Brain pericyte (primary cell): ENCODE data around the gene DIS3L.
"Not testable (repeated sequence)": the region's sequence is repeated elsewhere in the genome, so short reads cannot be mapped to it uniquely, and the experiment has no call there.

Source experiments
- DNase-seq: peaks from one replicate; pipeline ENCODE4 v3.0.0-alpha.2; 2012; ENCODE audit warnings: low read depth, low spot score

The DIS3L gene

DNA sequence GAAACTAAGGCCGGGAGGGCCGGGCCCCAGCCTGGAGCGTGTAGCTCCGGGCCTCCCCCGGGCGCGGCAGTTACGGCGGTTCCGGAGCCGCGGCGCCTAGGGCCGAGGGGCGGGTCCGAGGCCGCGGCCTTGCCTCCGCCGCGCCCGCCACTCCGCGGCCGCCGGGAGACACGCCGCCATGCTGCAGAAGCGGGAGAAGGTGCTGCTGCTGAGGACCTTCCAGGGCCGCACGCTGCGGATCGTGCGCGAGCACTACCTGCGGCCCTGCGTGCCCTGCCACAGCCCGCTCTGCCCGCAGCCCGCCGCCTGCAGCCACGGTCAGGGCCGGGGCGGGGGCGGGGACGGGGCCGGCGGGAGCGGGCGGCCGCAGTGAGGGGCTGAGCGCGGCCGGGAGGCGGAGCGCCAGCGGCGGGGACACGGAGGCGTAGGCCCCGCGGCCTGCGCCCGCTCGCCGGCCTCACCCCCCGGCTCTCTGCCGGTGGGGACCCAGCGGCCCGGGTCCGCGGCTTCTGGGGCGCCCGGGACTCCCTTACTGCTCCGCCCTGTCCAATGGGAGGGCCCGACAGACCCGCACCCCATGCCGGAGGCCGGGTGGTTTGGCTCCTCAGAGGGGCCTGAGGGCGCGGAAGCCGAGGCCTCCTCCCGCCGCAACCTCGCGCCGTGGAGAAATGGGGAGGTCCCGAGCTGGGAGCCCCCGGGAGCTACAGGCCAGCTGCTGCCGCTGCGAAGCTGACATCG, at the start of gene DIS3L:
DIS3L (plus strand) TSS at position 150 of the 738 bp plus-strand sequence; CDS start at position 179, 29 bp downstream.
- no peak for DNase-seq

DNA sequence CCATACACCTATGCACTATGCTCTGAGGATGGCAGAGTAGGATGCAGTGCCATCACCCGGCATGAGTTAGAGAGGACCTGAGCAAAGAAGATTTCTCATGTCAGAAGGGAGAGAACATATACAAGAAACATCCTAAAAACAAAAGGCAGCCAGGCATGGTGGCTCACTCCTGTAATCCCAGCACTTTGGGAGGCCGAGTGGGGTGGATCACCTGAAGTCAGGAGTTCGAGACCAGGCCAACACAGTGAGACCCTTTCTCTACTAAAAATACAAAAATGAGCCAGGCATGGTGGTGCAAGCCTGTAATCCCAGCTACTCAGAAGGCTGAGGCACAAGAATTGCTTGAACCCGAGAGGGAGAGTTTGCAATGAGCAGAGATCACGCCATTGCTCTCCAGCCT, 47.5 kb upstream of the DIS3L start:
- not testable (repeated sequence) for DNase-seq

GRCh38 chr15:66246937-66247336, 46.4 kb upstream of the DIS3L start:
- DNase-seq: no peak

DNA sequence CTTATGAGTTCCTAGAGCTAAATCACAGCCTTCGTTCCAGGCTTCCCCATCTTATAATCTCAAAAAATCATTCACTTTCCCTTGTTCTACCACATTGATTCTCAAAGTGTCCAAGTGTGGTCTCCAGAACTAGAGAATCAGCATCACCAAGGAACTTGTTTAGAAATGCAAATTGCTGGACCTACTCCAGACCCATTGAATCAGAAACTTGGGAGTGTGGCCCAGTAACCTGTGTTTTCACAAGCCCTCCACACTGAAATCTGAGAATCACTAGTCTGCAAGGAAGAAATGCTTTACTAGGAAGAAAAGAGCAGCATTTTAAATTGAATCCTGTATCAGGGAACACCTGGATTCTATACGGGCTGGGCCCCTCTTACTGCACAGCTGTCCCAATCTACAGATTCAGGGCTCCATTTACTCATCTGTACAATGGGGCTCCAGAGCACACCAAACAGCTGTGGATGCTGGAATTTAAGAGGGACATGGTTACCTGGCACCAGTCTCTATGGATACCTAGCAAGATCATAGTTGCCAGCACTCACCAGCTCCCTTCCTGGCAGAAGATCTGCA, 43.7 kb upstream of the DIS3L start:
- DNase-seq: no peak

DNA sequence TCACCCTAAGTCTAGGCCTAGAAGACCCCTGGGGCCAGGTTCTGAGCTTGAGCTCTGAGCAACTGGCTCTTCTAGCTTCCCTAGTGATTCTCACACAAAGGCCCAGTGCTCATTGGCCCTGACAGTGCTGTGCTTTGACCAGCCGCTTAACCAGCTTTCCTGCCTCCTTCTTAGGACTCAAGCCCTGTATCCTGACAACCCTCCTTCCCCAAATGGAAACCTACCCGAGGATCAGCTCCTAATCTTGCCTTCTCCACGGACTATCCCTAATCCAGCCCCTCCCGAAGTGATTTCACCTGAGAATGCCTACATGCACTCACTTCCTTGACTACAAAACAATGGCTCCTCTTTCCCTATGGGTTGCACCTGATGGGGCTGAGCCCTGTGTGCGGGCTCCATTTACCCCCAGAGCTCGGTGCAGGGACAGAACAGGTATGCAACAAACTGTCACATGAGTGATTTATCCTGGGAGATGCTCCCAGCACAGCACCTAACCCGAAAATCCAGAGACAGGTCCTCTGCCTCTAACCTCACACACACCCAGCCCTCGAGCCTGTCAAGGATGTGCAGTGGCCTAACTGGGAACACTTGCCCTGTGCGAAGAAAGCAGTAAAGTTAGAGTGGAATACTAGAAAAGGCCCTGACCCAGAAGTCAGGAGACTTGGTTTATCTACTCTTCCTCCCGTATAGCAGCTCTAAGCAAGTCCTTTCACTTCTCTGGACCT, 42.1 kb upstream of the DIS3L start:
- no peak for DNase-seq

DNA sequence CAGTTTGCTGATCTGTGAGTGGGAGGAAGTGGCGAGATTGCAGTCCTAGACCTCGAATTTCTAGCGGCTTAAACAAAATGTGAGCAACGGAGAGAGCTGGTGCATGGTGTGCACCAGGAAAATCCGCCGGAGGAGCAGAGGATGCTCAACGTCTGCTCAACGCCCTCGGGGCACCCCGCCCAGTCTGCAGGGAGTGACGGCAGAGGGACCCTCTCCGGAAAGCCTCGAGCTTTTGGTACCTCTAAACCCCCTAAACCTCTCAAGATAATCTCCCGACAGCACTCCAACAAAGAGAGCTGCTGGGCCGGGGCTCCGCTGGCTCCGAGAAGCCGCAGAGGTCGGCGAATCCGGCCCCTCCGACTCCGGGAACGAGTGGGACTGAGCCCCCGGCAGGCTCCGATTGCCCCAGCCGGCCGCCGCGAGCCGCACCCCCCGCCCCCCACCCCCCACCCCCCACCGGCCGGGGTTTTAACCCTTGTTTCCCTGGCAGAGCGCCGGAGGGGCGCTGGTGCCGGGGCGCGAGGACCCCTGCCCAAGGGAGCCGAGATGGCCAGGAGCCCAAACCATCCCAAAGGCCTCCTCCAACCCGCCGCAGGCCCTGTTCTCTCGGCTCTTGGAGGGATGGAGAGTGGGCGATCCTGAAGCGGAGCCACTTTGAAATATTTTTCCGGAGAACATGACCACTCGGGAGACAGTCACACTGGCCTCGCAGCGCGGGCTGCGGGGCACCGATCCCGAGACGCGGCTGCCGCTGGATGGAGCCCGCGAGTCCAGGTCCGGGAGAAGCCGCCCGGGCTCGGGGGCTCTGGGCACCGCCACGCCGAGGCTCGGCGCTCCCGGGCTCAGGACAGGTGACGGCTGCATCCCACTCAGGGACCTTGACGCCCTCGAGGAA, 41.3 kb upstream of the DIS3L start:
- no peak for DNase-seq

DNA sequence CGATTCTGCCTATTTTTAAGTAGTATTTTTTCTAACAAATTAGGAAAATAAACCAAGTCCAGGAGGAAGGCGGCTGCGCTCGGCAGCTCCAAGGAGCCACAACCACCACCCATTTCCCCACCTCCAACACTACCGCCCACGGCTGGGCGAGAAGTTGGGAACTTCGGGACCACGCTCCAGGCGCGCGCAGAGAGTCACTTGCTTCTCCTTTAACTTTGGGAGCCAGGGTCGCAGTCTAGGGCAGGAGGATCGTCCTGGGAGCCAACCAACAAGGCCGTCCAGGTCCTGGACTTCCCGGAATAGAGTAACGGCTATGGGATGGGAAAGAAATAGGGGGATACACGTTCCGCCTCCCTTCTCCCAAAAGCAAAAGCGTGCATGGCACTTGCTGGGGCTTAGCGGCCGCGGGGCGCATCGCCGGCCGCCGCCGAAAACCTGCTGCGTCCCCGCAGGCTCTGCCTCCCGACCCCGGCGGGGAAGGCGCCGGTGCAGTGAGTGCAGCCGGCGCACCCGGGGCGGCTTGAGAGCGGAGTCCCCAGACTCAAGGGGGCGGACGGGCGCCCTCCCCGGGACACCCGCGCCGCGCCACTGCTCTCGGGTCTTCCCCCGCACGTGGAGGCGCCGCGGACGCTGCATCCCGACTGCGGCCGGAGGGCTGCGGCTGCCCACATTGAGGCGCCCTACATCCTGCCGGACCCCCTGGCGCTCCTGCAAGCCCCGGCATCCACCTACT, 40.5 kb upstream of the DIS3L start:
- no peak for DNase-seq

GRCh38 chr15:66253418-66254088, 39.8 kb upstream of the DIS3L start, which contains the start of gene MEGF11:
TSS of gene MEGF11 (minus strand) at chr15:66253750. CDS start at chr15:66128403, 125,347 bp downstream.
- DNase-seq: no peak

- no peak for DNase-seq
Observed at GRCh38 chr15:66254089-66254950, 39.0 kb upstream of the DIS3L start.

GRCh38 chr15:66254951-66255676, 38.3 kb upstream of the DIS3L start:
- DNase-seq: no peak

- DNase-seq: no peak
Observed at GRCh38 chr15:66256692-66257091, 36.7 kb upstream of the DIS3L start.

GRCh38 chr15:66261056-66261455, 32.3 kb upstream of the DIS3L start:
- no peak for DNase-seq

GRCh38 chr15:66262837-66263236, 30.5 kb upstream of the DIS3L start:
- DNase-seq: not testable (repeated sequence)

- DNase-seq: no peak
Observed at GRCh38 chr15:66264859-66265513, 28.4 kb upstream of the DIS3L start.

GRCh38 chr15:66269326-66270090, 23.9 kb upstream of the DIS3L start:
- DNase-seq: no peak

- no peak for DNase-seq
Observed at GRCh38 chr15:66270932-66271331, 22.4 kb upstream of the DIS3L start.

DNA sequence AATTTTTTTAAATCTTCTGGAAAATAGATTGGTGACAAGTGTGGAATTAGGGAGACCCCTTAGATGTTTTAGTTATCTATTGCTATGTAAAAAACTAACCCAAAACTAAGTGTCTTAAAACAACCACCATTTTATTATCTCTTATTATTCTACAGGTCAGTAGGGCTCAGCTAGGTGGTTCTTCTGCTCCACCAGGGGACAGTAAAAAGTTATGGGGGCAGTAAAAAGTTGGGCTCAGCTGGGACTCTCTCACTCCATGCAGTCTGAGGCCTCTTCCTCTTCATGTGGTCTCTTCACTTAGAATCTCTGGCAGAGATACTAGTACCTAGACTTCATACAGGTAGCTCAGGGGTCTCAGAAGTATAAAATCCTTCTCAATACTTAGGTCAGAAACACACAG, 18.0 kb upstream of the DIS3L start:
- no peak for DNase-seq
